GM12891 (cell line): ENCODE measurements around the gene MBNL2.

Experiments
- POLR2A ChIP-seq: IDR thresholded peaks from 2 replicates; pipeline ENCODE4 v1.6.1; 2011; ENCODE audit warnings: low read depth, low read length, control low read depth
- SPI1 ChIP-seq: IDR thresholded peaks from 2 replicates; pipeline ENCODE4 v1.6.1; 2011; ENCODE audit warnings: low read depth, low read length, control low read depth

DNA sequence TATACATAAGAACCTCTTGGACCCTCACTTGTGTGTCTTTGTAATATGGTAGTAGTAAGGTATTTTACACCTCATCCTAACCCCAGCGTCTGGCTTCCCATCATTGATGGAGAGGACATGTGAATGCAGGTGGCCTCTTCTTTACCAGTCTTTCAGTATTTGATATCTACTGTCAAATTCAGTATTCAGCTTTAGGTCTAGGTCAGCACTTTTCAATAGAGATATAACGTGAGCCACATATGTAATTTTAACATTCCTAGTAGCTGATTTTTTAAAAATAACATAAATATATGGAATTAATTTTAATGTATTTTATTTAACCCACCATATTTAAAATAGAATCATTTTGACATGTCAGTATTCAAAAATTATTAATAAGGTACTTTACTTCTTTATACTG, 214.7 kb downstream of the MBNL2 start:
- TF ChIP-seq POLR2A (no peak), SPI1 (no peak)
